Mammary epithelial cell (primary cell): Measurements from ENCODE around the gene RALY.

Source experiments
- CTCF ChIP-seq, 2 donors: IDR thresholded peaks in 1 of 2; conservative IDR thresholded peaks in 1 of 2; 2 replicates each; pipeline ENCODE4 v1.5.1; 2011 to 2012; ENCODE audit warnings: inconsistent platforms in 2 of 2, low read length in 2 of 2, mild to moderate bottlenecking in 2 of 2, control low read depth in 1 of 2, low read depth in 1 of 2; ENCODE audit not compliant: insufficient read depth in 1 of 2; ENCODE audit errors: extremely low read depth in 1 of 2
- EZH2 ChIP-seq: IDR thresholded peaks from 2 replicates; pipeline ENCODE4 v1.6.1; 2012; ENCODE audit warnings: low read length, inconsistent platforms, borderline replicate concordance

- TF ChIP-seq CTCF (conservative IDR thresholded peaks at IDR 0.05 in 1 of 2, IDR thresholded peaks at IDR 0.05 in 1 of 2; ENCODE audit: extremely low read depth in 1 of 2, insufficient read depth in 1 of 2, low read depth in 1 of 2, low read length in 2 of 2) (no peak), EZH2 (no peak)
These were observed 19.0 kb downstream of the RALY start for GRCh38 chr20:34012735-34013134.
